HG03565 (cell line): ENCODE data around the gene KLK8.

Experiments used
- ATAC-seq: cut with Tn5 transposase; IDR thresholded peaks from one replicate; pipeline ENCODE4 v1.9.1; 2021; ENCODE audit warnings: mild to moderate bottlenecking, moderate library complexity; ENCODE audit not compliant: unreplicated experiment

The KLK8 gene

DNA sequence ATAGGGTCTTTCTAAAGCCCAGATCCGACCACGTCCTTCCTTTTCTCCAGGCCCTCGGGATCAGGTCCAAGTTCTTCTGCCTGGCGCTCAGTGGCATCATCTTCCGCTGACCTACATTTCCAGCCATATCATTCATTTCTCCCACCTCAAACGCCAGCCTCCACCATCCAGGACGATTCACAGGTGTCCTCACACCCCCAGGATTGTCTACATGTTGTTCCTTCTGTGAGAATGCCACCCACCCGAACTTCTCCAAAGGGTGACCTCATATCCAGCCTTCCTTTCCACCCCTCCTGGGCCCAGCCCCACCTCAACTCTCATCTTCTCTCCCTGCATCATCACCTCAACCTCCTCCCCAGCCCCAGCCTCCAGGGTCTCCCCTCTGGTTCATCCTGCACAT, 43.8 kb downstream of the KLK8 start:
- no peak for ATAC-seq

DNA sequence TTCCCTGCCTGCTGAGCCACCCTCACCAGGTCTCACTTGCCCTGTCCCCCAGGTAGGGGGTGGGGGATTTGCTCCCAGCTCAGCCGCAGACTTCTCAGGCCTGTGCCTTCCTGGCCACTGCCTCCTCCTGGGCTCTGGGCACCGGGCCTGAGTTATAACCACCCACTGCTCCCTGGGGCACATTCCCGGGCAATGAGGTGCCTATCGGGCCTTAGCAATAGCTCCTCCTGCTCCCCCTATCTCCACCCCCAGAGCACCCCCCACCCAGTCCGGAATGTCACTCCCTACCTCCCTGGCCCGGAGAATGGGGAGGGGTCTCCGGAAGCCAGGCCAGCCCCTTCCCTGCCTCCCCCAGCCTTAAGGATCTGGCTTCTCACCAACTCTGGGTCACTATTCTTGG, 48.5 kb downstream of the KLK8 start, which contains the start of gene KLK5:
Gene KLK5, minus strand, starts transcription at position 129 of the 400 bp plus-strand sequence. CDS start 381 bp downstream, outside the sequence.
- ATAC-seq: no peak

DNA sequence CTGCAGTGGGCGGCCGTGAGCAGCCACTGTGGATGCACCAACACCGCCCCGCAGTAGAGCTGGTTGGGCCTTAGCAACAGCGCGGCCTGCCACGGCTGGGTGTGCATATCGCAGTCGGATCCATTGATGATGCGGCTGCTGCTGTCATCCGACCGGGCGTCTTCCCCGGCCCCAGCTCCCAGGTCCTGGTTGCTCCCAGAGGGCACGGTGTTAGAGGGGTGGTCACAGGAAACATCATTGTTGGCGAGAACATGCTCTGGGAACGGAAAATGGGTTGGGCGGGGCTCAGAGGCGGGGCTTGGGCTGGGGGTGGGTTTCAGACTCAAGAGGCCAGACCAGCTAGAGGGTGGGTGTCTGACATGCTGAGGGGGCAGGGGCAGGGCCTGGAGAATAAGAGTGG, 51.5 kb downstream of the KLK8 start:
- ATAC-seq: no peak

DNA sequence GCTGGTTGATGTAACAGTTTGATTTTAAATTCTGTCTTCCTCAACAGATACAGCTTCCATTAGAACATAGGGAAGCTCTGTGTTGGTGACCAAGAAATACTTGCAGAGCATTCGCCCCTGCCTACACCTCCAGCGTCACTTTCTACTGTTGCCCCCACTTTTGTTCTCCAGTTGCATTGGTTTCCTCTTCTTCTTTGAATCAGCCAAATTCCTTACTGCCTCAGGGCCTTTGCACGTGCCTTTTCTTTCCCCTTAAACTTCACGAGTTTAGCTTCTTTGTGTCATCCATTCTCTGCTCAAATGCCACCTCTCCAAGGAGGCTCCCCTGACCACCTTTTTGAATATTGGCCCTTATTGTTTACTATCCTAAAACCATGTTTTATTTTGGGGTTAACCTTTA, 54.3 kb downstream of the KLK8 start:
- ATAC-seq: no peak
